Neural progenitor cell (in vitro differentiated cells): Measurements from ENCODE around the gene MAP7. TPM values are rescaled to one million over a fixed set of nuclear protein-coding genes. Genes with fewer than 3 reads are reported as not detected.

Experiments
- DNase-seq: peaks from one replicate; pipeline ENCODE4 v3.0.0-alpha.2; 2016; ENCODE audit warnings: low spot score
- H2AFZ ChIP-seq: fragments of 200-600 bp; sonication (generic); replicated peaks from 2 replicates; pipeline ENCODE4 v1.6.1; 2016; ENCODE audit warnings: antibody characterized with exemption
- H3F3A ChIP-seq: fragments of 200-600 bp; sonication (generic); 2 replicates; pipeline ENCODE4 v1.6.1; 2016; ENCODE audit warnings: antibody characterized with exemption, low read depth
- H3K27ac ChIP-seq: fragments of 200-600 bp; sonication (generic); 2 replicates; pipeline ENCODE4 v1.5.1; 2016; ENCODE audit warnings: mild to moderate bottlenecking
- H3K27me3 ChIP-seq: fragments of 200-600 bp; sonication (generic); 2 replicates; pipeline ENCODE4 v1.6.1; 2016; ENCODE audit warnings: mild to moderate bottlenecking, moderate library complexity
- H3K36me3 ChIP-seq: fragments of 200-600 bp; sonication (generic); 2 replicates; pipeline ENCODE4 v1.5.1; 2016
- H3K4me1 ChIP-seq: fragments of 200-600 bp; sonication (generic); 2 replicates; pipeline ENCODE4 v1.6.1; 2016; ENCODE audit warnings: mixed run types
- H3K4me2 ChIP-seq: fragments of 200-600 bp; sonication (generic); 2 replicates; pipeline ENCODE4 v1.6.1; 2016
- H3K4me3 ChIP-seq: fragments of 200-600 bp; sonication (generic); 2 replicates; pipeline ENCODE4 v1.5.1; 2016
- H3K79me2 ChIP-seq: fragments of 200-600 bp; sonication (generic); 2 replicates; pipeline ENCODE4 v1.6.1; 2016; ENCODE audit warnings: low read depth
- H3K9ac ChIP-seq: fragments of 200-600 bp; sonication (generic); 2 replicates; pipeline ENCODE4 v1.6.1; 2016
- H3K9me3 ChIP-seq: fragments of 200-600 bp; sonication (generic); 2 replicates; pipeline ENCODE4 v1.5.1; 2016; ENCODE audit warnings: low read depth
- H4K20me1 ChIP-seq: fragments of 200-600 bp; sonication (generic); 2 replicates; pipeline ENCODE4 v1.6.1; 2016; ENCODE audit warnings: low read depth
- H3K27ac Mint-ChIP-seq: 3 replicates; pipeline ENCODE4 v1.8.0; 2021; ENCODE audit warnings: mixed read lengths
- H3K27me3 Mint-ChIP-seq: 2 replicates; pipeline ENCODE4 v1.8.0; 2022; ENCODE audit warnings: low read depth, mild to moderate bottlenecking, inconsistent platforms, moderate library complexity, mixed read lengths; ENCODE audit not compliant: insufficient read depth
- H3K36me3 Mint-ChIP-seq: 3 replicates; pipeline ENCODE4 v1.8.0; 2021; ENCODE audit warnings: mixed read lengths
- H3K4me1 Mint-ChIP-seq: 3 replicates; pipeline ENCODE4 v1.8.0; 2021; ENCODE audit warnings: mixed read lengths
- H3K4me3 Mint-ChIP-seq: 3 replicates; pipeline ENCODE4 v1.8.0; 2021; ENCODE audit warnings: mild to moderate bottlenecking, moderate library complexity, mixed read lengths
- H3K9me3 Mint-ChIP-seq: 3 replicates; pipeline ENCODE4 v1.8.0; 2020; ENCODE audit warnings: mixed read lengths
- EZH2 ChIP-seq: fragments of 200-600 bp; sonication (generic); IDR thresholded peaks from 2 replicates; pipeline ENCODE4 v1.6.1; 2017; ENCODE audit warnings: antibody characterized with exemption, mild to moderate bottlenecking, moderate library complexity
- EZH2phosphoT487 ChIP-seq: fragments of 200-600 bp; sonication (generic); IDR thresholded peaks from 2 replicates; pipeline ENCODE4 v1.6.1; 2017; ENCODE audit warnings: antibody characterized with exemption
- total RNA-seq: library from RNA; depleted of rRNA; stranded (reverse); fragments of >200 nt; gene quantifications from 2 replicates; pipeline ENCODE4 v1.2.3, GENCODE V29; 2015; ENCODE audit warnings: low replicate concordance
- TF ChIP-seq, protein P1 (sequence below): fragments of 200-600 bp; sonication (generic); IDR thresholded peaks from 2 replicates; pipeline ENCODE4 v1.5.1; 2017; ENCODE audit warnings: antibody characterized with exemption, mild to moderate bottlenecking

Gene MAP7
- total RNA-seq, 1 donor from 2014 or later: 9.0 TPM

DNA sequence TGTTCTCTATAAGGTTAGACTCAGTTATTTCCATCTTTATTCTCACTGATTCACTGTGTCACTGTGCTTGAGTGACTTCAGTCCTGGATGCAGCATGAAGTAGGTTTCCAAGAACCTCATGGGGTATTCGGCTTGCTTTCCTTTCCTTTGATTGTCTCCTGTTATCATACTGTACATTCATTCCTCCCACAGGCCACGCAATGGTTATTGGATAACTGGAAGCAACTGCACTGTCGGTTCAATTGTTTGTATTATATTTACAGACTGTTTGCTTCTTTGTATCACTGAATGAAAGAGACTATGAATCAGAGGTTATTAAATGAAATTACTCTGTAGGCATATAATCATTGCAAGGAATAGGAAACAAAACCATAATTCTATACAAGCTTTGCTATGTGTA is 129.4 kb downstream of the MAP7 start:
- H3K4me1 Mint-ChIP-seq: no peaks in the 10 kb centered on the region
- H3K9ac ChIP-seq: no peak overlapping the region
- no peak overlapping the region for H3K4me3 ChIP-seq
- no peaks in the 10 kb centered on the region for H4K20me1 ChIP-seq
- no peaks in the 10 kb centered on the region for H3K27me3 ChIP-seq
- TF ChIP-seq EZH2: no peak
- TF ChIP-seq, protein P1, sequence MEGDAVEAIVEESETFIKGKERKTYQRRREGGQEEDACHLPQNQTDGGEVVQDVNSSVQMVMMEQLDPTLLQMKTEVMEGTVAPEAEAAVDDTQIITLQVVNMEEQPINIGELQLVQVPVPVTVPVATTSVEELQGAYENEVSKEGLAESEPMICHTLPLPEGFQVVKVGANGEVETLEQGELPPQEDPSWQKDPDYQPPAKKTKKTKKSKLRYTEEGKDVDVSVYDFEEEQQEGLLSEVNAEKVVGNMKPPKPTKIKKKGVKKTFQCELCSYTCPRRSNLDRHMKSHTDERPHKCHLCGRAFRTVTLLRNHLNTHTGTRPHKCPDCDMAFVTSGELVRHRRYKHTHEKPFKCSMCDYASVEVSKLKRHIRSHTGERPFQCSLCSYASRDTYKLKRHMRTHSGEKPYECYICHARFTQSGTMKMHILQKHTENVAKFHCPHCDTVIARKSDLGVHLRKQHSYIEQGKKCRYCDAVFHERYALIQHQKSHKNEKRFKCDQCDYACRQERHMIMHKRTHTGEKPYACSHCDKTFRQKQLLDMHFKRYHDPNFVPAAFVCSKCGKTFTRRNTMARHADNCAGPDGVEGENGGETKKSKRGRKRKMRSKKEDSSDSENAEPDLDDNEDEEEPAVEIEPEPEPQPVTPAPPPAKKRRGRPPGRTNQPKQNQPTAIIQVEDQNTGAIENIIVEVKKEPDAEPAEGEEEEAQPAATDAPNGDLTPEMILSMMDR: no peak
- TF ChIP-seq EZH2phosphoT487: no peak
- H3K79me2 ChIP-seq: no peaks in the 10 kb centered on the region
- H3K4me1 ChIP-seq: no peaks in the 10 kb centered on the region
- H2AFZ ChIP-seq: no peak overlapping the region
- no peak overlapping the region for H3K4me3 Mint-ChIP-seq
- H3K9me3 Mint-ChIP-seq: no peaks in the 10 kb centered on the region
- H3K27me3 Mint-ChIP-seq: no peaks in the 10 kb centered on the region
- DNase-seq: no peak
- H3K36me3 Mint-ChIP-seq: no peaks in the 10 kb centered on the region
- no peaks in the 10 kb centered on the region for H3K9me3 ChIP-seq
- H3K27ac ChIP-seq: no peak overlapping the region
- no peaks in the 10 kb centered on the region for H3F3A ChIP-seq
- no peak overlapping the region for H3K27ac Mint-ChIP-seq
- H3K36me3 ChIP-seq: no peaks in the 10 kb centered on the region
- H3K4me2 ChIP-seq: no peak overlapping the region

- Mint-ChIP-seq H3K4me3 (no peak overlapping the region), H3K27me3 (no peaks in the 10 kb centered on the region), H3K4me1 (no peaks in the 10 kb centered on the region), H3K36me3 (no peaks in the 10 kb centered on the region), H3K9me3 (peaks cover 3% of the 10 kb centered on the region), H3K27ac (no peak overlapping the region)
- Histone ChIP-seq H3K9me3 (no peaks in the 10 kb centered on the region), H3K4me3 (no peak overlapping the region), H2AFZ (no peak overlapping the region), H4K20me1 (no peaks in the 10 kb centered on the region), H3K36me3 (no peaks in the 10 kb centered on the region), H3K4me2 (no peak overlapping the region), H3K27me3 (no peaks in the 10 kb centered on the region), H3K27ac (no peak overlapping the region), H3F3A (no peaks in the 10 kb centered on the region), H3K79me2 (no peaks in the 10 kb centered on the region), H3K4me1 (no peaks in the 10 kb centered on the region), H3K9ac (no peak overlapping the region)
- no peak for DNase-seq
- TF ChIP-seq EZH2 (no peak), EZH2phosphoT487 (no peak)
- TF ChIP-seq, protein P1: no peak
Measured at GRCh38 chr6:136415351-136416007, 134.7 kb downstream of the MAP7 start.

GRCh38 chr6:136412410-136412809 is 137.8 kb downstream of the MAP7 start:
- H3K36me3 Mint-ChIP-seq: no peaks in the 10 kb centered on the region
- no peak overlapping the region for H3K4me3 Mint-ChIP-seq
- TF ChIP-seq, protein P1: no peak
- TF ChIP-seq EZH2 (no peak), EZH2phosphoT487 (no peak)
- Histone ChIP-seq H3K27ac (no peak overlapping the region), H4K20me1 (no peaks in the 10 kb centered on the region), H3F3A (no peaks in the 10 kb centered on the region), H3K9ac (no peak overlapping the region), H3K9me3 (no peaks in the 10 kb centered on the region), H3K36me3 (no peaks in the 10 kb centered on the region), H3K79me2 (no peaks in the 10 kb centered on the region), H3K4me3 (no peak overlapping the region), H2AFZ (no peak overlapping the region), H3K4me1 (no peaks in the 10 kb centered on the region), H3K27me3 (no peaks in the 10 kb centered on the region), H3K4me2 (no peak overlapping the region)
- no peak for DNase-seq
- H3K27me3 Mint-ChIP-seq: no peaks in the 10 kb centered on the region
- no peak overlapping the region for H3K27ac Mint-ChIP-seq
- H3K4me1 Mint-ChIP-seq: peaks cover 5% of the 10 kb centered on the region
- peaks cover 3% of the 10 kb centered on the region for H3K9me3 Mint-ChIP-seq
